ENCODE results near the gene SLC24A1.

SLC24A1 gene

DNA sequence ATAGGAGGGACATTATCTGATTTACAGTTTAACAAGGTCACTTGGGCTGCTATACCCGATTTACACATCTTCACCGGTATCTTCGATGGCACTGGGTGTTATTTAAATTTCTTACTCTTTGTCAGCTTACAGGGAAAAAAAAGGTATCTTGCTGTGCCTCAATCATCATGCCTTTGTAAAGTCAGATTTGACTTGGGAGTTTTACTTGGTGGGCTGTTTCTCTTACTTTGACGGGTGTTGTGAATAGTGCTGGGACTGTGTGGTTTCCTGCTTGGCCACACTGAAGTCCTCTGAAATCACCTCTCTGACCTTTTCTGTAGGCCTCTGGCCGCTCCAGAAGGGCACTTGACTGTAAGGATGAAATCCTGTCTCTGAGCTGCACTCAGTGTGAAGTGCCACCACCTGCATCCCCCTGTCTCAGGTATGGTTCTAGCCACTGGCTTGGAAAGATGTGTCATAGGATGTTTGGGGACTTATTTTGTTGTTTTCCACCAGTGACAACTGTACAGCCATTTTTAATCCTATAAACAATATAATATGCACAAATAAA, 3.1 kb upstream of the SLC24A1 start:
- no peak for DNase-seq (ENCODE audit: low read depth)

DNA sequence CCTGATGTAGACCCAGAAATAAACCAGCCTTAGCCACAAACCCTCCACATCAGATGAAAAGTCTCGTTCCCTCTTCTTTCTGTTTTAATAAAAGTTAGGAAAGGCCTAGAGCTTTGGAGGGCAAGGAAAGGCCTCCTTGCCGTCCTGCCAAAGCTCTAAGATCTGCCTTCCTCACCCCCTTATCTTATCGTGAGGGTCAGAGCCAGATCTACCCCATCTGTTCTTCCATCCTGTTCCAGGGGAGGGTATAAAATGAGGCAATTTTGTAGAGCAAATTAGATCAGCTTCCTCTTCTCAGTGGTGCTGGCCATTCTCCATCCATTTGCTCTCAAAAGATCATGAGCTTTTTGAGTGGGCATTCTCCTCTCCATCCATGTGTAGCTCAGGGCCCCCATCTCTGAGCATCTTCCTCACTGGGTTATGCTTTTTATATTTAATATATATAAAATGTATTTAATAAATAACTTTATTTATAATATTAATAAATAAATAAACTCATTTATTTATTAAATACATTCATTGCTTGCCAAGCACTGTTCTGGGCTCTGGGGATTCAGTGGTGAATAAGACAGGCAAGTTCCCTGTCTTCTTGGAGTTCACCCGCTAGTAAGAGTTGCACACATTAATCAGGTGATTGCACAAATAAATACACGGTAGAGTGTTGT, 2.0 kb upstream of the SLC24A1 start:
- DNase-seq (ENCODE audit: low read depth), result no peak

DNA sequence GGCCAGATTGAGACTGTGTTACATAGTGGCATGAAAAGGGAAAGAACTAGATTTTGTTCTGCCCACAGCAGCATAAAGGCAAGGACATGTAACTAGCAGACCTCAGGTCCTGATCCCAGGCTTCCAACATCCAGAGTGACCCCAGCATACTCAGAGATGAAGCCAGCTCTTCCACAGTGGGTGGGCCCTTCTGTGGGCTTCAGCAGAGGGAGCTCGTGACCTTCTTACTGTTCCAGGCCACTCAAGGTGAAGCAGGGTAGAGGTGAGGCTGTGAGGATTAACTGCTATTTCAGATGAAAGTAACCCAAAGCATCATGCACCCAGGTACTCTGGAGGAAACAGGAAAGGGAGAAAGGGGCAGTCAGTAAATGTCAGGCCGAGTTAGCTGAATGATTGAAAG, 905 bp upstream of the SLC24A1 start:
- no peak for DNase-seq (ENCODE audit: low read depth)

DNA sequence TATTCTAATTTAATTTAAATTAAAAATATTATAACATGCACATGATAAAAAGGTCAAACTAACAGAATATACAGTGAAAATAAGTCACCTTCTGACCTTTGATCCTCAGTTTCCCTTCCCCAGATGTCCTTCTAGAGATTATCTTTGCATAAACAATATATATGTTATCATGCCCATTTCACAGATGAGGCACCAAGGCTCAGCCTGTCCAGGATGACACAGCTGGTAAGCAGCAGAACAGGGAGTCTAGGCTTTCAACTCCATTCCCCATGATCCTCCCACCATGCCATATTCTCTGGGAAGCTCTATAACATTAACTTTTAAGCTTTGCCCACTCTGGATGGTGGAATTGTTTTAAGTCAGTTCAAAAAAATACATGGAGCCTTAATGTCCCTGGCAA, 1.4 kb downstream of the SLC24A1 start:
- no peak for DNase-seq (ENCODE audit: low read depth)

DNA sequence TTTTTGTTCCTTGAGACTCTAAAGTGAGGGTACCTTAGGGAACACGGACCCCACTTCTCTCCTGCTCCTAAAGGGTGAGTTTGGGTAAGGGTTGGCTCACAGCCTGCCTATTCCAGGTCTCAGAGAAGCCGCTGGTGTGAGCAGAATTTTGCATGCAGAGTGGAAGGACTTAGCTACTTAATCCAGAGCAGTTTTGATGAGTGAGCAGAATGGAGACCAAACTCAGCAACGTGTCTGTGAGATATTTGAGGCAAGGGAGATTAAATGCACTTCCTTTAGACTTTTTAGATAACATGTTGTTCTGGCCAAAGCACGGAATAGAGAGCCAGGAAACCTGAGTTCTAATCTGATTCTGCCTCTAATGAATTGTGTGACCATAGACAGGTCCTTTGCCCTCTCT, 5.1 kb downstream of the SLC24A1 start:
- DNase-seq (ENCODE audit: low read depth), result no peak

DNA sequence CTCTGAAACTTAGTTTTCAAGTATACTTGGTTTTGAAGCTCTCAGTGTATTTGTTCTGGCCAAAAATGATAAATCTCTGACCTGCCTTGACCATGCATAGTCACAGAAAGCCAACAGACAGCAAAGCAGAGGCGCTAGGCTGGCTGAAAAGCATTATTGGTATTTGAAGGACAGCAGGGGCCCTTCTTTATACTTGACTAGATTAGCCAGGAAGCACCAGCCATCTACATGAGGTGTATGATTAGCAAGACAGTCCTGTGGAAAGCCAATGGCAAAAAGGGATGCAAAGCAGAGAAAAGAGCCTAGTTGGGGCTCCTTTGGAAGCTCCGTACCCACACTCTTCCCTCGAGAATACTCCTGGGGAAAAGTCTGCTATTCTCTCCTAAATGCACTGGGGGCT, 7.8 kb downstream of the SLC24A1 start:
- no peak for DNase-seq (ENCODE audit: low read depth)

DNA sequence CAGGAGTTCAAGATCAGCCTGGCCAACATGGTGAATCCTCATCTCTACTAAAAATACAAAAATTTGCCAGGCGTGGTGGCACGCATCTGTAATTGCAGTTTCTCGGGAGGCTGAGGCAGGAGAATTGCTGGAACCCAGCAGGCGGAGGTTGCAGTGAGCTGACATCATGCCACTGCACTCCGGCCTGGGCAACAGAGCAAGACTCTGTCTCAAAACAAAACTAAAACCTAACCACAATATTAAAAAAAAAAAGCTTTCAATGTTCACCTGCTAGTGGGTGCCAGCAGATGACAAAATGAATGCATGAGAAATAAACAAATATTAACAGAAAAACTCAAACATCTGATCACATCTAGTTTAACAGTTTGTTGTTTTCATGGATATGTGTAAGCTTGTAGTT, 9.0 kb downstream of the SLC24A1 start:
- DNase-seq (ENCODE audit: low read depth), result no peak

DNA sequence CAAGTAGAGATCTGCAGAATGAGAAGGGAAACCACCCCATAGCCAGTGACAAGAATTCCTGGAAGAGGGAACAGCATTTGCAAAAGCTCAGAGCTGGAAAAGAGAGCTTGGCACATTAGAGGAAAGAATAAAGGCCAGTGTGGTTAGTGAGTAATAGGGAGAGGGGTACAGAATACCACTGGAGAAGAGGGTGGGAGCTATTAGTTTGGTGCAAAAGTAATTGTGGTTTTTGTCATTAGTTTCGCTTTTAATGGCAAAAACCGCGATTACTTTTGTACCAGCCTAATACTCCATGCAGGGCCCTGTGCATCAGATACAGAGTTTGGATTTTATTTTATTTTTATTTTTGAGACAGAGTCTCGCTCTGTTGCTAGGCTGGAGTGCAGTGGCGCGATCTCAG, 9.8 kb downstream of the SLC24A1 start:
- DNase-seq (ENCODE audit: low read depth), result no peak

DNA sequence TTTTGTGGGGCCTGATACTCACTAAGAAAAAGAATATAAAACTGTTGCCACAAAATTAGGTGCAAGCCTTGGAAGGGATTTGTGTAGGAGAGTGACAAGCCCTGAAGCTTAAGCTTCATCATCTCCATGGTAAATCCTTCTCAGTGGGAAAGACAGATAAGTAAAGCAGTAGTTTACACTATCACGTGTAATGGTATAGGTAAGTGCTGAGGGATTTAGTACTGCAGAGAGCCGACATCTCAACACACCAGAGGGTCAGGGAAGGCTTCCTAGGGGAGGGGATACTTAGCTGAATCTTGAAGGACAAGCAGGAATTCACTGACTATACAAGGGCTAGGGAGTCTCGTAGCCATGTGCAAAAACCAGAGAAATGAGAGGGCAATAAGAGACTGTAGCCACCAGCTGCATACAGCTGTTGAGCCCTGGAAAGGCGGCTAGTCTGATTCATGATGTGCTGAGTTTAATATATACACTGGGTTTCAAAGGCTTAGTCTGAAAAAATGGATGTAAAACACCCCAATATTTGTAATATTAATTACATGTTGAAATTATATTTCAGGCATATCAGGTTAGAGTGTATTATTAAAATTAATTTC, 11.1 kb downstream of the SLC24A1 start:
- no peak for DNase-seq (ENCODE audit: low read depth)

DNA sequence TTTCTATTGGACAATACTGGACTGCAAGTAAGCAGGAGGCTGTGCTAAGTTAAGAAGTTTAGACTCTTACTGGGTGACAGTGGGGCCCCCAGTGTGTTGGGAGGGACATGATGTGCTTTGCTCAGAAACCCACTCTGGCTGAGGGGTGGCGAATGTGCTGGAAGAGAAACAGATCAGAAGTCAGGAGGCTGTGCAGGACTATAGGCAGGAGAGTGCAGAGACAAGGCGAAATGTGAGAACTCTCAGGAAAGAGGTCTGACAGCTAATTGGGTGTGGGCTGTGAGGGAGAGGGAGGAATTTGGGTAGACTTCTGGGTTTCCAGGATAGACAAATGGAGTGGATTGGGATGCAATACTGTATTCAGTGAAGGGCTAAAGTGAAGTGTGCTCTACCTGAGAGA, 12.0 kb downstream of the SLC24A1 start:
- DNase-seq (ENCODE audit: low read depth), result no peak

DNA sequence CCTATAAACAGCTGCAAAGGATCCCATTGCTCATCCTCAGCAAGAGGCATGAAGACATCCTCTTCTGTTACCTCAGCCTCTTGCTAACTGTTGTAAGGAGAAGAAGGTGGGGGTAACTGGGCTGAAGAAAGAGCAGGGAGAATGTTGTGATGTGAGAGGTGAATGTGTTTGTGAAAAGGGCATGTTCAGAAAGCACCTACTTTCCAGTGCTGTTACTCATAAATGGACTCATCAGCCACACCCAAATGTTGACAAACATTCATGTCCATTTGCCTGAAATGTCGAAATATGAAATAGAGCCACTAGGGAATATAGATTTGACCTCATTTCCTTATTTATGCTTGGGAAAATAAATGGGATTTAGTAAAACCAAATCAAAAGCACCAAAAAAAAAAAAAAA, 12.6 kb downstream of the SLC24A1 start:
- no peak for DNase-seq (ENCODE audit: low read depth)

DNA sequence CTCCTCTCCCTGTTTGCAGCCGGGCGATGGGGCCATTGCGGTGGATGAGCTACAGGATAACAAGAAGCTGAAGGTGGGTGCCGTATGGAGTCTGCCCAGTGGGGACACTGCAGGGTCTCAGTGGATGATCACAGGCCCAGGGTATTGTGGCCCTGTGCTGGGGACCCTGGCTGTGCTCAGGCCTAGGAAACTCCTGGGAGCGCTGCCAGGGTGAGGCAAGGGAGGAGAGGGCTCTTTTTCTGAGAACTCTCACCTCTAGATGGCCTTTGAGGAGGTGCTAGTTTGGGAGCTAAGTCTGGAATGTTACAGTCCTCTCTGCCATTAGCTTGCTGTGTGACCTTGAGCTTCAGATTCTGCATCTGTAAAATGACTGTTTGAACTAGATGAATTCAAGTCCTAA, 16.4 kb downstream of the SLC24A1 start:
- no peak for DNase-seq (ENCODE audit: low read depth)

DNA sequence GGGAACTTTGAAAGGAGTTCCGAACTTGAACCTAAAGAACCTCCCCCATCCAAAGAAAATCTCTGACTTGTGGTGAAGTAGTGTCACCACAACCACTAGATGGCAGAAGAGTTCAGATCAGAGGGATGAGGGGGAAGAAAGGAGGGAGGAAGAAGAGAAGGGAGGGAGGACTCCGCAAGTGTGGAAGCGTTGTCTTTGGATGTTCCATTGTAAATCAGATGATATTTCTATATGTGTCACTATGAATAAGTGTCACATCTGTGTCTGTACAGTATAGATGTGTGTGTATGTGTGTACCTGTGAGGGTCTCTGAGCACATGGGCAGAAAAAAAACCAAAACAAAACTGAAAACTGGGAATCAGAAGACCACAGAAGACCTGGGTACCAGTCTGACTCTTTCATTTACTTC, 16.9 kb downstream of the SLC24A1 start:
- DNase-seq (ENCODE audit: low read depth), result no peak

DNA sequence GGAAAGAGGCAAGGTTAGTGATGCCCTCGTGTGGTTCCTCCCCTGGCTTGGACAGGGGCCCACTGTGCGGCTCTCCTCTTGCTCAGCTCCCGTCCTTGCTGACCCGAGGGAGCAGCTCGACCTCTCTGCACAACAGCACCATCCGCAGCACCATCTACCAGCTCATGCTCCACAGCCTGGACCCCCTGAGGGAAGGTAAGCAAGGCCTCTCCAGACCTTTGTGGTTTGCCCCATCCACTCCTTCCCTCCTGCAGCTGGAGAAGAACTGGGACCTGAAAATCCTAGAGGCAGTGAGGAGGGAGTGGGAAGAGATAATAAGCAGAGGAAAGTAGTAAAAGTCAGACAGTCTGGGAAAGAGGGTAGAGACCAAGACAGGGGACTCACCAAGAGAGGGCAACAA, 17.8 kb downstream of the SLC24A1 start:
- DNase-seq (ENCODE audit: low read depth), result no peak

DNA sequence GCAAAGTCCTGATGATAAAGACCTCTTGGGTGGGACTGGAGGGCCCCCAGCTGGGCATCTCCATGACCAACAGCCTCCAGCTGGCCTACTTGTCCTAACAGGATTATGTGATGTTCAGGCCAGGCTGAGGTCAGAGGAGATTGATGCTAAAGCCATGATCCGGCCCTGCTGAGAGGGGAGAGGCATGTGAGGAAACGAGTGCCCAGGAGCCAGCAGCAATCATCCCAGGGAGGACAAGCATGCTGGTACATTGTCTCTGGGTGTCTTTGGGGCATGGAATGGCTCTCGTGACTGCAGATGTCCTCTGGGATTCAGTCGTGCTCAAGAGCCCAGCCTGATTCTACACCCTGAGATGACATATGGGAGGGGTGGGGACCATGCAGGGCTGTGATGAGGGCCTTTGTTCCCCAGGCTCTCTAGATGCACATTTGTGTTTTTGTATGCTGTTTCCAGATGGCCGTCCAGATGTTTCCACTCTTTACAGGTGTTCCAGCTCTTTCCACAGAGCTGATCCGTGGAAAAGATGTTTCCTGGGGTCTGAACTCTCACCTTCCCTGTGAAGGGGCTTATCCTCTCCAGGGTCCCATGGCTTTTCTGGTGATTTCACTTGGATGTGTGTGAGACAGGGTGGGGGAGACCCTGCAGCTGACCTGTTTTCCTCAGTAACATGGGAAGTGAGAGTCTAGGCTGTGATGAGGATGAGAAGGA, 20.2 kb downstream of the SLC24A1 start:
- no peak for DNase-seq (ENCODE audit: low read depth)

DNA sequence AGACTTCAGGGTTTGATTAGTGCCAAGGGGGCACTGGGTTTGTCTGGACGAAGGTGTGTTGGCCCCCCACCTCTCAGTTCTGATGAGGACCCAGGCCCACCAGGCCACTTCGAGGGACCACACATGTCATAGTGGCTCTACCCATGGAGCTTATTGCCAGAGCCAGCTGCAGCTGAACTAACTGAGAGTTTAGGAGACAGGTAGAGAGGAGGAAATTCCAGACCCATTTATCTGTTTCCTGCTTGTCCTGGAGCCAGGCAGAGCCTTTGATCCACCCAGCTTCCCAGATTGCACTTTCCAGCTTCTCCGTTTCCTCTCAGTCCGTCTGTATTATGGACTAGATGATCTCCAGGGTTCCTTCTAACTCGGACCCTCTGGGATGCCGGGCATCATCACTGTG, 20.9 kb downstream of the SLC24A1 start:
- DNase-seq (ENCODE audit: low read depth), result no peak

DNA sequence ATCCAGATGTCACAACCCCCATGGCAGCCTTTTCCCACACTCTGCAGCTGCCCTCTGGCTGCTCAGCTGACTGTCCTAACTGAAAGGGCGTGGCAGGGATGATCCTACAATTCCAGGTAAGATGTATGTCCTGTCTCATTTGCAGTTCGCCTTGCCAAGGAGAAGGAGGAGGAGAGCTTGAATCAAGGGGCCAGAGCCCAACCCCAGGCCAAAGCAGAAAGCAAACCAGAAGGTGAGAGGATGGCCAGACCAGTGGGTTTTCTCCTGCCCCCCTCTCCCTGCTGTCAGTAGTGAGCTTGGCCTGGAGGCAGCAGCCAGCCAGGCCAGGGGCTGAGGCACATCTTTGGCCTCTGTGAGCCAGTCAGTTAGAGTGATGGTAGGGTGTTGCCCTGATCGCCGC, 22.5 kb downstream of the SLC24A1 start:
- DNase-seq (ENCODE audit: low read depth), result no peak

DNA sequence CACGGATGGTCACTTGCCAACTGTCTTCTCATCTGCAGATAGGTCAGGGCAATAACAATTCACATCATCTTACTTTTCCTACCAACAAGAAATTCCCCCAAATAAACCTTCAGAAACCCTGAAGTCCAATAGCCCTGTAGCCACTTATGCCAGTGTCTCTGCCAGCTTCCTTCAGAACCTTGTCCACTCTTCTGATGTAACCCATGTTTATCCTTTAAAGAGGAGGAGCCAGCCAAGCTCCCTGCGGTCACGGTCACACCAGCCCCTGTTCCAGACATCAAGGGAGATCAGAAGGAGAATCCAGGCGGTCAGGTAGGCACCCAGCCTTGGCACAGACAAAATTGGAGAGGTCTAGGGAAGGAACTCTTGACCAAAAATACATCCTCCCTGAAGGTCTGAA, 23.7 kb downstream of the SLC24A1 start:
- DNase-seq (ENCODE audit: low read depth), result no peak

DNA sequence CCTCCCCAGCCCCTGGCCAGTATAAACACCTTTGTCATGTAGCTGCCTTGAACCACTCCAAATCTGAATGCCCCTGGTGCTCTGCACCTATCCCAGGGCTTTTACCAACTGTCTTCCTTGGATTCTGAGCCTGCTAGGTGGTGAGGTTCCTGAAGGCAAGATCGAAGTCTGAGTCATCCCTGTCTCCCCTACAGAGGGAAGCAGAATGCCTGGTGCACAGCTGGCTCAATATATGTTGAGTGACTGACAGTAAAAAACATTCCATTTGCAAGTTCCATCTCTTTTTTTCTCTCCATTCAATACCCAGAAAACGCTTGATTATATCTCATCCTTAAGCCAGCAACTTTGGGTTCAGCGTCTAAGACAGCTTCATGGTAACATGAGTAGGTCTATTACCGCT, 24.7 kb downstream of the SLC24A1 start:
- no peak for DNase-seq (ENCODE audit: low read depth)

DNA sequence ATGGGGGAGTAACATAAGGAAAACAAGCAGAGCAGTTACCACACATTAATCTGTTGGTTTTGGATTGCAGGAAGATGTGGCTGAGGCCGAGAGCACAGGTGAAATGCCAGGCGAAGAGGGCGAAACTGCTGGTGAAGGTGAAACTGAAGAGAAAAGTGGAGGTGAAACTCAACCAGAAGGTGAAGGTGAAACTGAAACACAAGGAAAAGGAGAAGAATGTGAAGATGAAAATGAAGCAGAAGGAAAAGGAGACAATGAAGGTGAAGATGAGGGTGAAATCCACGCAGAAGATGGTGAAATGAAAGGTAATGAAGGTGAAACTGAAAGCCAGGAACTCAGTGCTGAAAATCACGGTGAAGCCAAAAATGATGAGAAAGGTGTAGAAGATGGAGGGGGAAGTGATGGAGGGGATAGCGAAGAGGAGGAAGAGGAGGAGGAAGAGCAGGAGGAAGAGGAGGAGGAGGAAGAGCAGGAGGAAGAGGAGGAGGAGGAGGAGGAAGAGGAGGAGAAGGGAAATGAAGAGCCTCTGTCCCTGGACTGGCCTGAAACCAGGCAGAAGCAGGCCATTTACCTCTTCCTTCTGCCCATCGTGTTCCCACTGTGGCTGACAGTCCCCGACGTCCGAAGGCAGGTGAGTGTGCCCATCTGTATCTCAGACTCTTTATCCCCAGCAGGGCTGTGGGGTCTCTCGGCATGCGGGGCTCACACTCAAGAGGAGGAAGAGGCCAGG, 28.7 kb downstream of the SLC24A1 start:
- DNase-seq (ENCODE audit: low read depth), result no peak

DNA sequence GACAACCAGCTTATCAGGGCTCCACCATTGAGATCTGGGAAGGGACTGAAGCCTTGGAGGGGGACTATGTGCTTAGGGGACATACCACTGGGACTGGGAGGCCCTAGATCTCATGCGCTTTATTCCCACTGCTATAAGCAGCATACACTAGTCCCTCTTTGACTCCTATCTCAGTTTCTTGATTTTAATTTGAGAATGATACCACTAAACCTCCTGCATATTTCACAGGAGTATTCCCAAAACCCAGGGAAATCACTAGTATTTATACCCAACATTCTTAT, 29.2 kb downstream of the SLC24A1 start:
- no peak for DNase-seq (ENCODE audit: low read depth)

DNA sequence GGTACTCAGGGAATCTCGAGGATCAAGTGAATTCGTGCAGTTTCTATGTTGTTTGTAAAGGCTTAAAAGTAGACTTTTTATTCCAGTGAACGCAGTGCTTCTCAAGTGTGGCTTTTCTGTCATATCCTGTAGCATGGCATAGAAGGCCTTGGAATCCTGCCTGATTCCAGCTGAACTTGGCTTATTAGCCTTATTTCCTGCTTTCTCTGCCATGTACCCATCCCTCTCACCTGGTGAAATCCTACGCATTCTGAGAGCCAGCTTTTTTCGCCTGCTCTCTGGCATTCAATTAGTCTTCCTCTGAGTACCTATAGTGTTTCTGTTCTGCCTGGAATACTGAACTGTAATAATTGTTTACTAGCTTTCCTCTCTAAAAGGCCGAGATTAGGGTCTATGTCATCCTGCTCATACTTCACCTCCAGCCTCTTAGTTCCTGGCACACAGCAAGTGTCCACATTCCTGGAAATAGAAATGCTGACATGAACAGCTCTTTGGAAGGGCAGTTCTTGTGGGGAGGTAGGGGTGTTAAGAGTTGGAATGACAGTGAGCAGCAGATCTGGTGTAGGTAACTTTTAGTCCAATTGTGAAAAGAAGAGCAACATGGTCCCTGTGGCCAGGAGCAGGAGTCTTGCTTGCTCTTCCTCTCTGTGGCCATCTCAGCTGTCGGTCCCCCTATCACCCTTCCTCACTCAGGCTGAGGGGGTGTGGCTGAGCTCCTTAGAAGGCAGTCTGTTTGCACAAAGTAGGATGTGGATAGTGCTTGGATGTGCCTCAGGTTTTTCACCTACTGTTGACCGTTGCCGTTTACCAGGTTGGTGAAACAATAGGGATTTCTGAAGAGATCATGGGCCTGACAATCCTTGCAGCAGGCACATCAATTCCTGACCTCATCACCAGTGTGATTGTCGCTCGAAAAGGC, 30.4 kb downstream of the SLC24A1 start:
- no peak for DNase-seq (ENCODE audit: low read depth)
